COLO829 (cell line): ENCODE results near the gene TUBD1.
"Not testable (repeated sequence)": the region's sequence is repeated elsewhere in the genome, so short reads cannot be mapped to it uniquely, and the experiment has no call there.

ENCODE experiments used
- DNase-seq: peaks from one replicate; pipeline ENCODE4 v3.0.0; 2012; ENCODE audit warnings: low spot score

Gene TUBD1

GRCh38 chr17:59873414-59873813 is 19.3 kb downstream of the TUBD1 start:
- DNase-seq = not testable (repeated sequence)

DNA sequence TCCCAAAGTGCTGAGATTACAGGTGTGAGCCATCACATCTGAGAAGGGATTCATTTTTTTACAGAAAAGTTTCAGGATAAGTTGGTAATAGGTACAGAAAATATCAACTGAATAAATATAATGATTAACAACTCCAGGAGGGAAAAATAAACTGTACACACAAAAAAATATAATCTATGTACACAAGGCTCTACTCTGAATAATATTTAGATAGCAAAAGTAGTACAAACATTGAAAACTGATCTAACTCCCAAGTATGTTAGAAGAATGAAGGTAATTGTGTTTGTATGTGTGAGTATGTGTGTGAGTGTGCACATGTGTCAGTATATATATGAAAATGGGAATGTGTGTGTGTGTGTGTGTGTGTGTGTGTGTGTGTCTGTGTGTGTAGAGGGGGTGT is 20.4 kb downstream of the TUBD1 start:
- DNase-seq = no peak

DNA sequence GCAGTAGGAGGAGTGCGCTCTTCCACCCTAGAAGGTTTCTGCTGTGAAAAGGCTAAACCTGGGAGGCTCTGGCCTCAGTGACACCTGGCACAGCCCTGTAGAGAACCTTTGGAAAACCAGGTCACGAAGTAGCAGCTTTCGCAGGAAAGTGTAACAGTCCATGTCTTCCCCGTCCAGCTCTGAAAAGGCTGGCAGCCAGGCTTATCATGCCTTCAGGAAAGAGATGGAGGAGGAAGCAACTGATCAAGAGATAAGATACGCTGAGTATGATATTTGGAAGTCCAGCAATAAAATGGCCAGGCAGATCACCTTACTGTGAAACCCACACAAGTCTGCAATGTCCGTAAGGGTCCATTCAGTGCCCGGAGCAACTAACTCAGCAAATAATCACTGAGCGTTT is 22.3 kb downstream of the TUBD1 start:
- no peak for DNase-seq

- no peak for DNase-seq
These were observed 22.9 kb downstream of the TUBD1 start for GRCh38 chr17:59869941-59870218.

DNA sequence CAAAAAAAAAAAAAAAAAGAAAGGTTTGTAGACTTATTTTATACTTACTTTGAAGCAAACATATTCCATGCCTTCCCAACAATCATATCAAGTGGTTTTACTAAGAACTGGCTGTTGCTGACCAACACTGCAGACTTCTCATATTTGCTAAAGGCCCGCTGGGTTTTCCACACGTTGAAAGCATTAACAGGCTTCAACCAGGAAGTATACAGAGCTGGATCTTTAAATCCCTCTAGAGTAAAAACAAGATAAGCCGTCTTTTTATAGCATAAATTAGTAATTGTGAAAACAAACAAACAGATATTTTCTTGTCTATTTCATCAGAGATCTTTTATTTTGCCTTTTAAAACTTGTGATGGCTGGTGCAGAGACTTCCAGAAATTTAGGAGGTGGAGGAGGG is 29.1 kb downstream of the TUBD1 start:
- no peak for DNase-seq

DNA sequence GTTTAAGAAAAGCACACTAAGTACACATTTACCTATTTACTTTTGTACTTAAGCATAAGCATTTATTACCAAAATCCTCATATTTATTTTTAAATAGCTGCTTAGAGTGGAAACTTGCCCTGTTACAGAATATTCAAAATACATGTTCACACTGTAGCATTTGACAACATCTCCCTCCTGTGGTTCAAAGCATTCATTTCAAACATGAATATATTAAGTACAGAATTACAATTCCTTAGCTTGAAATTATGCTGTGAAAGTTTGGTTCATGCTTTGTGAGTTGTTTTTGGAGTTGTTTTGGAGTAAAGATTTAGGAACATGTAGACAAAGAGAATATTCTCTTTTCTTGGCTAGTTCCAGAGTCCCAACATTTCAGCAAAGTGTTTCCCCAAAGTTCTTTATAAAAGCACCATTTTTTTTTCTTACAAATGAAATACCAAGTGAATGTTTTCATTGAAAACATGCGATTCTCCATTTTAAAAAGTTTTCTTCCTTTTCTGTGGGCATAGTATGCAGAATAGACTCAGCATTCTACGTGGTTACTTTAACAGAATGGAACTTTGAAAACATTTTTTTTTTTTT is 33.2 kb downstream of the TUBD1 start:
- DNase-seq = no peak

- no peak for DNase-seq
These were observed 33.8 kb downstream of the TUBD1 start for GRCh38 chr17:59858932-59859331.

DNA sequence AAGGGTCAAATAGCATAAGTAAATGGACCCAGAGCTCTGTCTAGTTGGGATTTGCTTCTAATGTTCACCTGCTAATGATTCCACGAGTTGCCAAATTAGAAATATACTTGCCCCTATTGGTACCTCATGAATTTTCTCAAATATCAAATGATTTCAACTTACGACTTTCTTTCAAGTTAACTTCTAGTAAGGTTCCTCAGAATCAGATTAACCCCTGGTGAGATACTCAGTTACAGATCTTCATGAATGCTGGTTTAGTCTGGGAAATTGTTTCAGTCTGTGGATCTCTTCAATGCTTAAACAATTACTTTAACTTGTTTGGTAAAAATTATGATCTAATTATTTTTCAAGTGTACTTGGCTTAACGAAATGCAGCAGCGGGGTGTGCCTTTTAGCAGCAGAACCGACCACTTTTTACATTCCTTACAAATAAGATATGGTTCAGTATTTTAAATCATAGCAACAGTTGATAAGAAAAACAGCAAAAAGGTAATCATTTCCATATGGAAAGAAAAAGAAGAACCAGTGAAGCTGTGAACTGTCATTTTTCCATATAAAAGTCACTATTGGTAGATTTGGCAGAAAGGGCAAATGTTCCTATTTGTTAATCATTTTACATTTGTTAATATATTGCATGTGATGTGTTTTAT is 34.5 kb downstream of the TUBD1 start:
- DNase-seq = no peak

DNA sequence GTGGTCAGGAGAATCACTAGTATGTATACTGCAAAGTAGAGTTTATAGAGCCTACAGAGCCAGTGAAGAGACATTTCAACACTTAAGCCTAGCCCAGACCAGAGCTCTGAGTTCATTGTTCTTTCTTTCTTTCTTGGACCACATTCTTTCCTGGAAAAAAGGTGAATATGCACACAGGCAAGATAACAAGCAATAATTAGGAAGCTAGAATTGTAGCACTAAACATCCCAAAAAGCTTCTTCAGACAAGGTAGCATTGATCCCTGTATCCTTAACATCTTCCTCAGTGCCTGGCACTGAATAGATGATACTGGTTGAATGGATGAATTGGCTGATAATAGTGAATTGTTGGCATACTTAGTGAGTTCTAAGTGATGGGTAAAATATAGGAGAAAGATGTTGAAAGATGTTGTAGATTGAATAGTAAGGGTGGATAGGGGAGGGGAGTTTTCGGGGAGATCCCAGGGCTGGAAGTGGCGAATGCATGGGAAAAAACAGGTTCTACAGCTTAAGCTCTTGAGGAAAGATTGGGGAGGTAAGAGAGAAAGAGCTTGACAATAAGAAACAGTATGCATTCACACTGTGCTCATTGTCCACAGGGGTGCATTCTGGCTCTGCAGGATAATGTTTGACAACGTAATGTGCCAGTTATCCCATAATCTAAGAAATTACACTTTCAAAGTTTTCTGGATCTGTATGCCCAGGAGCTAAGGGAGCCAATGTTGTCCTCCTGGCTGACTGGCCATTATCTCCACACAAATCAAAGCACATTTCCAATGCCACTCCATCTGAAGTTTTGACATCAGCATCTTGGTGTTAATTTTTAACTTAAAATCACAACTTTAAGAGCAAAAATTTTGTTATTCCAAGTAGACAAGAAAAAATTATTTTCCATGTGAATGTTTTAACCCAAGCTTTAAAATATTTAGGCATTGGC is 35.6 kb downstream of the TUBD1 start:
- no peak for DNase-seq

DNA sequence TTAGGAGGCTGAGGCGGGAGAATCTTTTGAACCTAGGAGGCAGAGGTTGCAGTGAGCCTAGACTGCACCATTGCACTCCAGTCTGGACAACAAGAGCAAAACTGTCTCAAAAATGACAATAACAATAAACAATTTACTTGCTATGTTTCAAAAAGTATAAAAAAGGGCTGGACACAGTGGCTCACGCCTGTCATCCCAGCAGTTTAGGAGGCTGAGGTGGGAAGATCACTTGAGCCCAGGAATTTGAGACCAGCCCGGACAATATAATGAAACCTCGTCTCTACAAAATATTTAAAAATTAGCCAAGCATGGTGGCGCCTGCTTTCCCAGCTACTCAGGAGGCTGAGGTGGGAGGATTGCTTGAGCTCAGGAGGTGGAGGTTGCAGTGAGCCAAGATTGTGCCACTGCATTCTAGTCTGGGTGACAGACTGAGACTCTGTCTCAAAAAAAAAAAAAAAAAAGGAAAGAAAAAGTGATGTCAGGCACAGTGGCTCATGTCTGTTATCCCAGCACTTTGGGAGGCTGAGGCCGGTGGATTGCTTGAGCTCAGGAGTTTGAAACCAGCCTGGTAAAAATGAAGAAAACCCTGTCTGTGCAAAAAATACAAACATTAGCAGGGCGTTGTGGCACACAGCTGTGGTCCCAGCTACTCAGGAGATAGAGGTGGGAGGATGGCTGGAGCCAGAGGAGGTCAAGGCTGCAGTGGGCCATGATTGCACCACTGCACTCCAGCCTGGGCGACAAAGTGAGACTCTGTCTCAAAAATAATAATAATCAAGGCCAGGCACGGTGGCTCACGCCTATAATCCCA is 38.6 kb downstream of the TUBD1 start:
- DNase-seq = not testable (repeated sequence)

- DNase-seq = no peak
These were observed 39.4 kb downstream of the TUBD1 start for GRCh38 chr17:59853168-59853918.

- not testable (repeated sequence) for DNase-seq
These were observed 39.9 kb downstream of the TUBD1 start for GRCh38 chr17:59852847-59853167.

GRCh38 chr17:59851439-59852375 is 41.0 kb downstream of the TUBD1 start:
- DNase-seq = no peak

GRCh38 chr17:59850311-59850710 is 42.4 kb downstream of the TUBD1 start:
- DNase-seq = not testable (repeated sequence)

- no peak for DNase-seq
These were observed 44.0 kb downstream of the TUBD1 start for GRCh38 chr17:59848778-59849177.

DNA sequence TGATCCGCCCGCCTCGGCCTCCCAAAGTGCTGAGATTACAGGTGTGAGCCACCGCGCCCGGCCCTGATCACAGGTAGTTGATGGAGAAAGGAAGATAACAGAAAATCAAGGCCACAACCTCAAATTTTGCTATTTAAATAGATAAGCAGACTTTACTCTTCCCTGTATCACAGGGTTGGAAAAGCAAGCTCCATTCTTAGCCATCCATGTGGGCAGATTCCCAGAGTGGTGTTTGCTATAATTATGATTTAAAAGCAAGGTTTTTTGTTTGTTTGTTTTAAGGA is 44.4 kb downstream of the TUBD1 start:
- DNase-seq = no peak

DNA sequence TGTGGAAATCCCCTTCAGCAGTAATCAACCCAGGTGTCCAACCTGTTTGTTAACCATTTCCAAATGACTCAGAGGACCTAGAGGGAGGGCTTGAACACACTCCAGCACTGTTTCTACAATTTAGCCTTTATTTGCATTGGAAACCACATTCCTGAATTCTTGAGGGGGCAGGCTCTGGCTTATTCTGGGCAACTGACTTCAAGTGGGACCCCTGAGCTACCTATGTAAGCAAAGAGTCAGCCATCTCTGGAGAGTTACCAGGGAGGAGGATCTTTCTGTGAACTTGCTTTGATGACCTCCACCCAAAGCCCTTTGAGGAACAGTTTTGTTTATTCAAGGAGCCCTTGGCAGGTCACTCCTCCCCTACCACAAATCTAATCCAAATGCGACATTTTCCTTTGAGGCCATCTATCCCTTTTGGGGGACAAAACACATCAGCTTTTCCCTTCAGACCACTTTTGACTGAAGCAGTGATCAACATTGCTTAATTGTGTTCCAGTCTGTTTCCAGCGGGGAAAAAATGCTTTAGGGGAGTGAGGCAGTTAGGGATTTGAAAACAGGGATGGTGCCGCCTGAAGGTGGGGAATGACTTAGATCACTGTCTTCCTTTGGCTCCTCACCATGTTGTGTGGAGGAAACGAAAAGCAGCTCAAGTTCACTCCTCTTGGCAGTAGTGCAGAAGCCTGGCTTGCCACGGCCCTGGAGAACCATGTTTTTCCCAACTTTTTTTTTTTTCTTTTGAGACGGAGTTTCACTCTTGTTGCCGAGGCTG is 46.2 kb downstream of the TUBD1 start:
- DNase-seq = no peak

GRCh38 chr17:59845595-59846393 is 46.9 kb downstream of the TUBD1 start:
- DNase-seq = no peak

GRCh38 chr17:59844884-59845594 is 47.7 kb downstream of the TUBD1 start:
- DNase-seq = no peak
